Naive thymus-derived CD4-positive, alpha-beta T cell (primary cell): ENCODE results near the gene TSPAN4. TPM values are rescaled to one million over a fixed set of nuclear protein-coding genes. Genes with fewer than 3 reads are reported as not detected.

Source experiments
- ATAC-seq: fragments of 150-1000 bp; cut with Tn5 transposase; 2 replicates; pipeline ENCODE4 v1.10.0; 2021; ENCODE audit warnings: mild to moderate bottlenecking, moderate library complexity
- CTCF ChIA-PET: fragments of 350-600 bp; sonication (Branson Sonifier 250); formaldehyde crosslinking; loops from one replicate; lab custom pipeline; 2021; ENCODE audit warnings: antibody characterized with exemption; lab: Charles Lee
- POLR2A ChIA-PET: fragments of 350-600 bp; sonication (Branson Sonifier 250); formaldehyde crosslinking; loops from one replicate; lab custom pipeline; 2021; ENCODE audit warnings: antibody characterized with exemption, inconsistent platforms; lab: Charles Lee
- DNase-seq, 9 donors: peaks; one replicate each; pipeline versions ENCODE4 v3.0.0 to v3.0.0-alpha.2; 2020 to 2022; ENCODE audit warnings: mixed read lengths in 1 of 9
- H3K27ac ChIP-seq: one replicate; pipeline ENCODE4 v1.7.0; 2013; ENCODE audit warnings: mild to moderate bottlenecking, low read depth, low read length, moderate library complexity
- H3K27me3 ChIP-seq, 2 donors: one replicate each; pipeline ENCODE4 v1.7.0; 2013; ENCODE audit warnings: low read length in 2 of 2, mild to moderate bottlenecking in 2 of 2, moderate library complexity in 2 of 2; ENCODE audit not compliant: control insufficient read depth in 2 of 2, insufficient read depth in 2 of 2
- H3K36me3 ChIP-seq, 3 experiments: 1 replicate in 2 of 3; 2 replicates in 1 of 3; pipeline ENCODE4 v1.7.0; 2013; ENCODE audit warnings: low read length in 3 of 3, mild to moderate bottlenecking in 3 of 3, moderate library complexity in 1 of 3; ENCODE audit not compliant: insufficient read depth in 3 of 3, control insufficient read depth in 2 of 3
- H3K4me1 ChIP-seq, 2 donors: one replicate each; pipeline ENCODE4 v1.7.0; 2013; ENCODE audit warnings: low read length in 2 of 2, mild to moderate bottlenecking in 2 of 2, moderate library complexity in 1 of 2; ENCODE audit not compliant: control insufficient read depth in 2 of 2, insufficient read depth in 2 of 2
- H3K4me3 ChIP-seq: 2 replicates; pipeline ENCODE4 v1.7.0; 2013; ENCODE audit warnings: mild to moderate bottlenecking, low read length
- H3K9me3 ChIP-seq, 3 experiments: 1 replicate in 2 of 3; 2 replicates in 1 of 3; pipeline ENCODE4 v1.7.0; 2013; ENCODE audit warnings: low read length in 3 of 3; ENCODE audit not compliant: control insufficient read depth in 2 of 3
- H3K27ac Mint-ChIP-seq, 9 donors: one replicate each; pipeline ENCODE4 v1.8.0; 2020 to 2022; ENCODE audit warnings: mixed read lengths in 9 of 9, mild to moderate bottlenecking in 8 of 9, moderate library complexity in 5 of 9, inconsistent platforms in 2 of 9
- H3K27me3 Mint-ChIP-seq, 5 donors: one replicate each; pipeline ENCODE4 v1.8.0; 2021 to 2022; ENCODE audit warnings: mixed read lengths in 5 of 5, mild to moderate bottlenecking in 1 of 5
- H3K36me3 Mint-ChIP-seq, 5 donors: one replicate each; pipeline ENCODE4 v1.8.0; 2020 to 2022; ENCODE audit warnings: mixed read lengths in 5 of 5, mild to moderate bottlenecking in 3 of 5, inconsistent platforms in 1 of 5
- H3K4me1 Mint-ChIP-seq, 7 donors: one replicate each; pipeline ENCODE4 v1.8.0; 2020 to 2022; ENCODE audit warnings: mixed read lengths in 7 of 7, mild to moderate bottlenecking in 3 of 7, inconsistent platforms in 1 of 7
- H3K4me3 Mint-ChIP-seq, 10 donors: one replicate each; pipeline ENCODE4 v1.8.0; 2020 to 2022; ENCODE audit warnings: mild to moderate bottlenecking in 10 of 10, mixed read lengths in 10 of 10, moderate library complexity in 6 of 10, inconsistent platforms in 2 of 10
- H3K9me3 Mint-ChIP-seq, 11 donors: one replicate each; pipeline ENCODE4 v1.8.0; 2020 to 2022; ENCODE audit warnings: mixed read lengths in 11 of 11, mild to moderate bottlenecking in 4 of 11, inconsistent platforms in 1 of 11, moderate library complexity in 1 of 11
- intact Hi-C, 2 donors: fragments of 100-400 bp; cut with micrococcal nuclease; formaldehyde crosslinking; loops; one replicate each; pipeline ENCODE4 v1.15.1; 2023
- polyA plus RNA-seq, 2 donors: library from polyadenylated mRNA; unstranded; fragments of 300-500 nt; fragmentation: Illumina TruSeq; gene quantifications; one replicate each; pipeline ENCODE4 v1.2.3, GENCODE V29; 2021
- total RNA-seq, 6 experiments: library from RNA in 5 of 6; stranded (reverse) in 5 of 6; gene quantifications; 1 replicate in 5 of 6; 2 replicates in 1 of 6; pipeline ENCODE4 v1.2.3 and lab custom pipeline; 2021 to 2026

Gene TSPAN4
- total and polyA plus RNA-seq, 7 experiments from 2014 or later = 4.1 to 12.6 (median 5.7) TPM

GRCh38 chr11:860234-861104, 17.8 kb downstream of the TSPAN4 start:
- Histone ChIP-seq H3K4me1 (no peaks in the 10 kb centered on the region), H3K9me3 (no peaks in the 10 kb centered on the region), H3K36me3 (no peaks in the 10 kb centered on the region), H3K27me3 (no peaks in the 10 kb centered on the region), H3K4me3 (no peak overlapping the region), H3K27ac (no peak overlapping the region)
- ChIA-PET POLR2A (interaction anchor here (0.7 kb wide), 1 partner anchor 17 kb away, joined by 3 read pairs; the partner anchor contains the start of gene TSPAN4), CTCF (no interaction called here)
- H3K9me3 Mint-ChIP-seq = no peaks in the 10 kb centered on the region
- peak overlapping the region in 1 of 9 donors; percentile 21 for H3K27ac Mint-ChIP-seq
- intact Hi-C loops = no loop called here
- ATAC-seq = no peak
- no peak for DNase-seq
- H3K27me3 Mint-ChIP-seq = no peaks in the 10 kb centered on the region
- H3K4me3 Mint-ChIP-seq = no peak overlapping the region
- H3K36me3 Mint-ChIP-seq = no peaks in the 10 kb centered on the region
- peaks cover 0 to 13% (median 0%) of the 10 kb centered on the region in 7 donors for H3K4me1 Mint-ChIP-seq

GRCh38 chr11:861105-861479, 18.4 kb downstream of the TSPAN4 start:
- Mint-ChIP-seq H3K9me3 (no peaks in the 10 kb centered on the region), H3K36me3 (no peaks in the 10 kb centered on the region), H3K27ac (peak overlapping the region in 1 of 9 donors; percentile 21), H3K4me1 (peaks cover 0 to 13% (median 0%) of the 10 kb centered on the region in 7 donors), H3K4me3 (no peak overlapping the region), H3K27me3 (no peaks in the 10 kb centered on the region)
- Histone ChIP-seq H3K27ac (no peak overlapping the region), H3K4me1 (no peaks in the 10 kb centered on the region), H3K36me3 (no peaks in the 10 kb centered on the region), H3K4me3 (no peak overlapping the region), H3K27me3 (no peaks in the 10 kb centered on the region), H3K9me3 (no peaks in the 10 kb centered on the region)
- CTCF ChIA-PET = no interaction called here
- DNase-seq (no peak), ATAC-seq (no peak)
- intact Hi-C loops = no loop called here
- POLR2A ChIA-PET = no interaction called here

GRCh38 chr11:862081-862661, 19.5 kb downstream of the TSPAN4 start:
- ChIA-PET POLR2A (no interaction called here), CTCF (no interaction called here)
- Histone ChIP-seq H3K4me1 (no peaks in the 10 kb centered on the region), H3K4me3 (no peak overlapping the region), H3K27me3 (no peaks in the 10 kb centered on the region), H3K9me3 (no peaks in the 10 kb centered on the region), H3K27ac (no peak overlapping the region), H3K36me3 (no peaks in the 10 kb centered on the region)
- Mint-ChIP-seq H3K9me3 (no peaks in the 10 kb centered on the region), H3K27ac (peak overlapping the region in 1 of 9 donors; percentile 6), H3K36me3 (no peaks in the 10 kb centered on the region), H3K4me1 (peaks cover 0 to 8% (median 0%) of the 10 kb centered on the region in 7 donors), H3K4me3 (no peak overlapping the region), H3K27me3 (no peaks in the 10 kb centered on the region)
- intact Hi-C loops = no loop called here
- DNase-seq (no peak), ATAC-seq (no peak)

- DNase-seq (no peak), ATAC-seq (no peak)
- ChIA-PET POLR2A (no interaction called here), CTCF (no interaction called here)
- intact Hi-C loops = no loop called here
- H3K4me1 ChIP-seq = no peaks in the 10 kb centered on the region
- Mint-ChIP-seq H3K27me3 (no peaks in the 10 kb centered on the region), H3K4me1 (peaks cover 0 to 8% (median 0%) of the 10 kb centered on the region in 7 donors), H3K36me3 (no peaks in the 10 kb centered on the region), H3K4me3 (no peak overlapping the region), H3K27ac (no peak overlapping the region), H3K9me3 (no peaks in the 10 kb centered on the region)
- H3K4me3 ChIP-seq = no peak overlapping the region
- H3K27me3 ChIP-seq = no peaks in the 10 kb centered on the region
- no peak overlapping the region for H3K27ac ChIP-seq
- H3K9me3 ChIP-seq = no peaks in the 10 kb centered on the region
- H3K36me3 ChIP-seq = no peaks in the 10 kb centered on the region
These were observed 20.0 kb downstream of the TSPAN4 start for GRCh38 chr11:862696-863022.

GRCh38 chr11:863023-863909, 20.6 kb downstream of the TSPAN4 start:
- no peak overlapping the region for H3K4me3 ChIP-seq
- no peaks in the 10 kb centered on the region for H3K36me3 ChIP-seq
- H3K27ac Mint-ChIP-seq = no peak overlapping the region
- no peaks in the 10 kb centered on the region for H3K27me3 Mint-ChIP-seq
- ChIA-PET CTCF (no interaction called here), POLR2A (no interaction called here)
- H3K9me3 Mint-ChIP-seq = no peaks in the 10 kb centered on the region
- H3K9me3 ChIP-seq = no peaks in the 10 kb centered on the region
- H3K4me3 Mint-ChIP-seq = no peak overlapping the region
- no peak overlapping the region for H3K27ac ChIP-seq
- H3K36me3 Mint-ChIP-seq = no peaks in the 10 kb centered on the region
- intact Hi-C loops = no loop called here
- no peaks in the 10 kb centered on the region for H3K27me3 ChIP-seq
- no peaks in the 10 kb centered on the region for H3K4me1 ChIP-seq
- H3K4me1 Mint-ChIP-seq = peaks cover 0 to 8% (median 0%) of the 10 kb centered on the region in 7 donors
- DNase-seq (no peak), ATAC-seq (no peak)

GRCh38 chr11:863910-864827, 21.5 kb downstream of the TSPAN4 start:
- no peak overlapping the region for H3K27ac Mint-ChIP-seq
- POLR2A ChIA-PET = interaction anchor here (0.5 kb wide), 1 partner anchor 1361 kb away, joined by 3 read pairs; no protein-coding TSS in a partner anchor
- ATAC-seq = no peak

More at GRCh38 chr11:863910-864827, 21.5 kb downstream of the TSPAN4 start:
- H3K27ac ChIP-seq = no peak overlapping the region
- Mint-ChIP-seq H3K4me1 (peaks cover 0 to 8% (median 0%) of the 10 kb centered on the region in 7 donors), H3K9me3 (no peaks in the 10 kb centered on the region), H3K27me3 (no peaks in the 10 kb centered on the region), H3K4me3 (no peak overlapping the region), H3K36me3 (no peaks in the 10 kb centered on the region)
- CTCF ChIA-PET = no interaction called here
- H3K36me3 ChIP-seq = peaks cover 0 to 6% (median 0%) of the 10 kb centered on the region in 3 experiments
- H3K4me3 ChIP-seq = no peak overlapping the region
- intact Hi-C loops = no loop called here
- H3K27me3 ChIP-seq = no peaks in the 10 kb centered on the region
- no peak for DNase-seq
- H3K9me3 ChIP-seq = no peaks in the 10 kb centered on the region
- H3K4me1 ChIP-seq = no peaks in the 10 kb centered on the region
